ENCODE measurements around the gene TM9SF1.
"Not testable (repeated sequence)": the region's sequence is repeated elsewhere in the genome, so short reads cannot be mapped to it uniquely, and the experiment has no call there.

- TF ChIP-seq CTCF, POLR2A (IDR thresholded peaks at IDR 0.05): not testable (repeated sequence)
Measured at GRCh38 chr14:24203249-24203886, 8.1 kb upstream of the TM9SF1 start.

Measured in testis (tissue), 2 donors.